Kidney capillary endothelial cell (primary cell): Measurements from ENCODE around the gene PSMD14.
"Not testable (repeated sequence)": the region's sequence is repeated elsewhere in the genome, so short reads cannot be mapped to it uniquely, and the experiment has no call there.

Source experiments
- DNase-seq: peaks from one replicate; pipeline ENCODE4 v3.0.0-alpha.2; 2018; ENCODE audit warnings: low spot score

PSMD14 gene

GRCh38 chr2:161337247-161337646 is 29.0 kb downstream of the PSMD14 start:
- DNase-seq, result no peak

- DNase-seq, result not testable (repeated sequence)
Measured at GRCh38 chr2:161339532-161339931, 31.3 kb downstream of the PSMD14 start.

- not testable (repeated sequence) for DNase-seq
Measured at GRCh38 chr2:161340930-161341413, 32.7 kb downstream of the PSMD14 start.

GRCh38 chr2:161343235-161343634 is 35.0 kb downstream of the PSMD14 start:
- no peak for DNase-seq

- DNase-seq, result no peak
Measured at GRCh38 chr2:161344692-161345091, 36.5 kb downstream of the PSMD14 start.

GRCh38 chr2:161351678-161352077 is 43.5 kb downstream of the PSMD14 start:
- no peak for DNase-seq

GRCh38 chr2:161352719-161353118 is 44.5 kb downstream of the PSMD14 start:
- no peak for DNase-seq

GRCh38 chr2:161353543-161353942 is 45.3 kb downstream of the PSMD14 start:
- DNase-seq, result no peak

- no peak for DNase-seq
Measured at GRCh38 chr2:161354106-161354505, 45.9 kb downstream of the PSMD14 start.

- DNase-seq, result no peak
Measured at GRCh38 chr2:161355106-161355505, 46.9 kb downstream of the PSMD14 start.

GRCh38 chr2:161355983-161356382 is 47.8 kb downstream of the PSMD14 start:
- DNase-seq, result no peak

- no peak for DNase-seq
Measured at GRCh38 chr2:161357097-161357496, 48.9 kb downstream of the PSMD14 start.

GRCh38 chr2:161358838-161359237 is 50.6 kb downstream of the PSMD14 start:
- DNase-seq, result no peak

GRCh38 chr2:161360095-161360654 is 52.0 kb downstream of the PSMD14 start:
- not testable (repeated sequence) for DNase-seq

GRCh38 chr2:161362568-161363166 is 54.4 kb downstream of the PSMD14 start:
- DNase-seq, result no peak

- no peak for DNase-seq
Measured at GRCh38 chr2:161367675-161368074, 59.5 kb downstream of the PSMD14 start.

GRCh38 chr2:161369311-161369710 is 61.1 kb downstream of the PSMD14 start:
- no peak for DNase-seq

GRCh38 chr2:161370981-161371380 is 62.8 kb downstream of the PSMD14 start:
- no peak for DNase-seq

GRCh38 chr2:161371869-161372268 is 63.6 kb downstream of the PSMD14 start:
- no peak for DNase-seq

- no peak for DNase-seq
Measured at GRCh38 chr2:161373942-161374341, 65.7 kb downstream of the PSMD14 start.

GRCh38 chr2:161374446-161374845 is 66.2 kb downstream of the PSMD14 start:
- no peak for DNase-seq

GRCh38 chr2:161379740-161380139 is 71.5 kb downstream of the PSMD14 start:
- no peak for DNase-seq

- DNase-seq, result no peak
Measured at GRCh38 chr2:161381546-161381945, 73.3 kb downstream of the PSMD14 start.

GRCh38 chr2:161382747-161383146 is 74.5 kb downstream of the PSMD14 start:
- DNase-seq, result no peak
